ENCODE measurements around the gene FAM227A. TPM values are rescaled to one million over a fixed set of nuclear protein-coding genes. Genes with fewer than 3 reads are reported as not detected.

Gene FAM227A
- 2.3 and 5.8 TPM in 2 replicates for total RNA-seq

DNA sequence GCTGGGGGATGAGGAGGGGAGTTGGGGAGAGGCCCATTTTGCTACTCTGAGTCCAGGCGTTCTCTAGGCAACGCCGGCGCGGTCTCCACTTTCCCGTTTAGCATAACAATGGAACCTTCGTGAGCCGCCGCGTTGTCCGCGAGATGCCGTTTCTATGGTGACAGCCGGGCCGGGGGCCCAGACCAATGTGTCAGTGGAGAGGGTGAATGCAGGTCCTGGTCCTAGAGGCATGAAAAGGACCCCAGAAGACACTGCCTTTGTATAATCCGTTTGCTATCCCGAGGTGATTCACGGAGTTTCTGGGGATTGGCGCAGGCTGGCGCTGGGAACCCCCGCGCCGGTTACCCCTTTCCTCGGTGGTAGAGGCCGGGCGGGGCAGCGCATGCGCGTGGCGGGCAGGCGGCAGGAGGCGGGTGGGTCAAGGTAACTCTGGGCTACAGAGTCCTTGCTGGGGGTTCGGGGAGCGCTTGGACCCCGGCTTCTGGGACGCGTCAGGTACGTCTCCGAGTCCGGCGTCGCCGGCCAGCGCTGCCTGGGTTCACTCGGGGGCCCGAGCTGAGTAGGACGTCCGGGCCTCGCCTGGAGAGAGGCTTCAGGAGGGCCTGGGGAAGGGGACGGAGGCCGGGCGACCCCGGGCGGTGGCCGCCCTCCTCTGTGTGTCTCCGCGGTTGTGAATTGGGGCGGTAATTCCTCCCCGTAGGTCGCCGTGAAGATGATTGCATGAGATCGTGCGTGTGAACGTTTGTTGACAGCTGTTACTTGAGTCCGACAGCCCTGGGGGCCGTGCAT is at the start of gene FAM227A, which contains the start of gene CBY1:
Gene FAM227A (minus strand): TSS at position 137 of the 789 bp plus-strand sequence. CDS start 6,224 bp downstream, outside the sequence.
Gene CBY1 (plus strand): TSS at position 383 of the 789 bp plus-strand sequence. CDS start 11,417 bp downstream, outside the sequence.
- Histone ChIP-seq H3K4me3 (ENCODE audit: low read depth, low read length) (peak within 1 kb of the TSS; percentile 69), H3K36me3 (ENCODE audit: control insufficient read depth, insufficient read depth, low read length) (no peaks in the 10 kb centered on the region), H3K27me3 (ENCODE audit: control insufficient read depth, insufficient read depth, low read length) (no peaks in the 10 kb centered on the region)
- DNase-seq (ENCODE audit: low read depth) = peak; percentile 49
- TF ChIP-seq, protein P1, sequence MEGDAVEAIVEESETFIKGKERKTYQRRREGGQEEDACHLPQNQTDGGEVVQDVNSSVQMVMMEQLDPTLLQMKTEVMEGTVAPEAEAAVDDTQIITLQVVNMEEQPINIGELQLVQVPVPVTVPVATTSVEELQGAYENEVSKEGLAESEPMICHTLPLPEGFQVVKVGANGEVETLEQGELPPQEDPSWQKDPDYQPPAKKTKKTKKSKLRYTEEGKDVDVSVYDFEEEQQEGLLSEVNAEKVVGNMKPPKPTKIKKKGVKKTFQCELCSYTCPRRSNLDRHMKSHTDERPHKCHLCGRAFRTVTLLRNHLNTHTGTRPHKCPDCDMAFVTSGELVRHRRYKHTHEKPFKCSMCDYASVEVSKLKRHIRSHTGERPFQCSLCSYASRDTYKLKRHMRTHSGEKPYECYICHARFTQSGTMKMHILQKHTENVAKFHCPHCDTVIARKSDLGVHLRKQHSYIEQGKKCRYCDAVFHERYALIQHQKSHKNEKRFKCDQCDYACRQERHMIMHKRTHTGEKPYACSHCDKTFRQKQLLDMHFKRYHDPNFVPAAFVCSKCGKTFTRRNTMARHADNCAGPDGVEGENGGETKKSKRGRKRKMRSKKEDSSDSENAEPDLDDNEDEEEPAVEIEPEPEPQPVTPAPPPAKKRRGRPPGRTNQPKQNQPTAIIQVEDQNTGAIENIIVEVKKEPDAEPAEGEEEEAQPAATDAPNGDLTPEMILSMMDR (IDR thresholded peaks at IDR 0.05; ENCODE audit: insufficient read depth, low read length, poor library complexity, severe bottlenecking) = no peak

- H3K27me3 ChIP-seq (ENCODE audit: control insufficient read depth, insufficient read depth, low read length) = no peaks in the 10 kb centered on the region
- H3K36me3 ChIP-seq (ENCODE audit: control insufficient read depth, insufficient read depth, low read length) = no peaks in the 10 kb centered on the region
- DNase-seq (ENCODE audit: low read depth) = peak; percentile 99
- TF ChIP-seq, protein P1 (IDR thresholded peaks at IDR 0.05; ENCODE audit: insufficient read depth, low read length, poor library complexity, severe bottlenecking) = no peak
- H3K4me3 ChIP-seq (ENCODE audit: low read depth, low read length) = peak within 1 kb of the TSS; percentile 98
These were observed 49.3 kb upstream of the FAM227A start, which contains the start of gene GTPBP1 for GRCh38 chr22:38705235-38706100. TSS of gene GTPBP1 (plus strand) at chr22:38705944. CDS start at chr22:38705956, 12 bp downstream.

- TF ChIP-seq, protein P1 (IDR thresholded peaks at IDR 0.05; ENCODE audit: insufficient read depth, low read length, poor library complexity, severe bottlenecking) = no peak
- peak overlapping the region; percentile 28 for H3K4me3 ChIP-seq (ENCODE audit: low read depth, low read length)
- no peaks in the 10 kb centered on the region for H3K27me3 ChIP-seq (ENCODE audit: control insufficient read depth, insufficient read depth, low read length)
- DNase-seq (ENCODE audit: low read depth) = no peak
- no peaks in the 10 kb centered on the region for H3K36me3 ChIP-seq (ENCODE audit: control insufficient read depth, insufficient read depth, low read length)
These were observed 48.6 kb upstream of the FAM227A start for GRCh38 chr22:38704654-38705234.

GRCh38 chr22:38700789-38701628 is 44.8 kb upstream of the FAM227A start, which contains the start of gene JOSD1:
TSS of gene JOSD1 (minus strand) at chr22:38700943. CDS start at chr22:38699987, 956 bp downstream.
- H3K36me3 ChIP-seq (ENCODE audit: control insufficient read depth, insufficient read depth, low read length) = no peaks in the 10 kb centered on the region
- peak within 1 kb of the TSS; percentile 59 for H3K4me3 ChIP-seq (ENCODE audit: low read depth, low read length)
- no peaks in the 10 kb centered on the region for H3K27me3 ChIP-seq (ENCODE audit: control insufficient read depth, insufficient read depth, low read length)
- peak; percentile 56 for DNase-seq (ENCODE audit: low read depth)
- TF ChIP-seq, protein P1 (IDR thresholded peaks at IDR 0.05; ENCODE audit: insufficient read depth, low read length, poor library complexity, severe bottlenecking) = no peak

GRCh38 chr22:38700270-38700788 is 44.1 kb upstream of the FAM227A start:
- H3K36me3 ChIP-seq (ENCODE audit: control insufficient read depth, insufficient read depth, low read length) = no peaks in the 10 kb centered on the region
- no peak for DNase-seq (ENCODE audit: low read depth)
- TF ChIP-seq, protein P1 (IDR thresholded peaks at IDR 0.05; ENCODE audit: insufficient read depth, low read length, poor library complexity, severe bottlenecking) = no peak

More at GRCh38 chr22:38700270-38700788, 44.1 kb upstream of the FAM227A start:
- no peaks in the 10 kb centered on the region for H3K27me3 ChIP-seq (ENCODE audit: control insufficient read depth, insufficient read depth, low read length)
- peak overlapping the region; percentile 59 for H3K4me3 ChIP-seq (ENCODE audit: low read depth, low read length)

Measured in kidney epithelial cell (primary cell).